ENCODE data around the gene SNW1.

GRCh38 chr14:77681196-77682157, 79.5 kb downstream of the SNW1 start:
- TF ChIP-seq POLR2A (IDR thresholded peaks at IDR 0.05) (no peak), CTCF (IDR thresholded peaks at IDR 0.05) (no peak)

Data from tibial nerve (tissue), 3 donors.